ENCODE measurements around the gene ZSCAN25. TPM values are rescaled to one million over a fixed set of nuclear protein-coding genes. Genes with fewer than 3 reads are reported as not detected.
"Not testable (repeated sequence)": the region's sequence is repeated elsewhere in the genome, so short reads cannot be mapped to it uniquely, and the experiment has no call there.

ZSCAN25 gene
- total RNA-seq, 2 experiments from 2014 or later: 29.7 to 30.1 TPM

GRCh38 chr7:99652671-99653070, 35.9 kb downstream of the ZSCAN25 start:
- H3K36me3 Mint-ChIP-seq: peaks cover 42% of the 10 kb centered on the region
- no peaks in the 10 kb centered on the region for H3K27me3 Mint-ChIP-seq
- no peak for DNase-seq
- peaks cover 16% of the 10 kb centered on the region for H3K4me1 Mint-ChIP-seq
- H3K27ac Mint-ChIP-seq: no peak overlapping the region
- no peak overlapping the region for H3K4me3 Mint-ChIP-seq
- peaks cover 2% of the 10 kb centered on the region for H3K9me3 Mint-ChIP-seq

GRCh38 chr7:99653269-99653668, 36.5 kb downstream of the ZSCAN25 start:
- H3K4me1 Mint-ChIP-seq: peaks cover 12% of the 10 kb centered on the region
- H3K4me3 Mint-ChIP-seq, H3K27ac Mint-ChIP-seq, DNase-seq, H3K27me3 Mint-ChIP-seq, H3K9me3 Mint-ChIP-seq: not testable (repeated sequence)
- peaks cover 41% of the 10 kb centered on the region for H3K36me3 Mint-ChIP-seq

- no peaks in the 10 kb centered on the region for H3K27me3 Mint-ChIP-seq
- peaks cover 9% of the 10 kb centered on the region for H3K4me1 Mint-ChIP-seq
- H3K9me3 Mint-ChIP-seq: peaks cover 2% of the 10 kb centered on the region
- H3K36me3 Mint-ChIP-seq: peaks cover 43% of the 10 kb centered on the region
- no peak for DNase-seq
- H3K27ac Mint-ChIP-seq: no peak overlapping the region
- no peak overlapping the region for H3K4me3 Mint-ChIP-seq
Observed at GRCh38 chr7:99653754-99654153, 37.0 kb downstream of the ZSCAN25 start.

- H3K27me3 Mint-ChIP-seq, DNase-seq, H3K4me1 Mint-ChIP-seq, H3K4me3 Mint-ChIP-seq, H3K27ac Mint-ChIP-seq, H3K9me3 Mint-ChIP-seq: not testable (repeated sequence)
- H3K36me3 Mint-ChIP-seq: peaks cover 45% of the 10 kb centered on the region
Observed at GRCh38 chr7:99654626-99655025, 37.9 kb downstream of the ZSCAN25 start.

- peaks cover 48% of the 10 kb centered on the region for H3K36me3 Mint-ChIP-seq
Observed at GRCh38 chr7:99657879-99658278, 41.1 kb downstream of the ZSCAN25 start.

GRCh38 chr7:99665312-99666012, 48.7 kb downstream of the ZSCAN25 start:
- no peak overlapping the region for H3K4me3 Mint-ChIP-seq
- peaks cover 38% of the 10 kb centered on the region for H3K36me3 Mint-ChIP-seq
- H3K9me3 Mint-ChIP-seq: no peaks in the 10 kb centered on the region
- no peak overlapping the region for H3K27ac Mint-ChIP-seq
- H3K4me1 Mint-ChIP-seq: peaks cover 13% of the 10 kb centered on the region
- no peaks in the 10 kb centered on the region for H3K27me3 Mint-ChIP-seq
- DNase-seq: no peak

More at GRCh38 chr7:99657879-99658278, 41.1 kb downstream of the ZSCAN25 start:
- not testable (repeated sequence) for H3K27me3 Mint-ChIP-seq, H3K4me1 Mint-ChIP-seq, H3K27ac Mint-ChIP-seq, H3K9me3 Mint-ChIP-seq, H3K4me3 Mint-ChIP-seq, DNase-seq

- no peak for DNase-seq
- Mint-ChIP-seq H3K27ac (no peak overlapping the region), H3K4me1 (peaks cover 13% of the 10 kb centered on the region), H3K4me3 (no peak overlapping the region), H3K36me3 (peaks cover 36% of the 10 kb centered on the region), H3K27me3 (no peaks in the 10 kb centered on the region), H3K9me3 (no peaks in the 10 kb centered on the region)
Observed at GRCh38 chr7:99666013-99666395, 49.3 kb downstream of the ZSCAN25 start.

GRCh38 chr7:99667179-99667578, 50.4 kb downstream of the ZSCAN25 start:
- no peaks in the 10 kb centered on the region for H3K9me3 Mint-ChIP-seq
- peaks cover 13% of the 10 kb centered on the region for H3K4me1 Mint-ChIP-seq
- no peak overlapping the region for H3K4me3 Mint-ChIP-seq
- no peak for DNase-seq
- no peak overlapping the region for H3K27ac Mint-ChIP-seq
- no peaks in the 10 kb centered on the region for H3K27me3 Mint-ChIP-seq
- peaks cover 38% of the 10 kb centered on the region for H3K36me3 Mint-ChIP-seq

- Mint-ChIP-seq H3K4me1 (peaks cover 13% of the 10 kb centered on the region), H3K27me3 (no peaks in the 10 kb centered on the region), H3K4me3 (no peak overlapping the region), H3K36me3 (peaks cover 31% of the 10 kb centered on the region), H3K27ac (no peak overlapping the region), H3K9me3 (no peaks in the 10 kb centered on the region)
- DNase-seq: no peak
Observed at GRCh38 chr7:99668541-99668940, 51.8 kb downstream of the ZSCAN25 start.

- Mint-ChIP-seq H3K36me3 (peaks cover 22% of the 10 kb centered on the region), H3K4me1 (peaks cover 21% of the 10 kb centered on the region), H3K27ac (no peak overlapping the region), H3K9me3 (no peaks in the 10 kb centered on the region), H3K27me3 (no peaks in the 10 kb centered on the region), H3K4me3 (no peak overlapping the region)
- no peak for DNase-seq
Observed at GRCh38 chr7:99669782-99670181, 53.0 kb downstream of the ZSCAN25 start.

- no peak for DNase-seq
- H3K27ac Mint-ChIP-seq: no peak overlapping the region
Observed at GRCh38 chr7:99672573-99672972, 55.8 kb downstream of the ZSCAN25 start.

GRCh38 chr7:99674995-99675742, 58.4 kb downstream of the ZSCAN25 start:
- Mint-ChIP-seq H3K9me3 (no peaks in the 10 kb centered on the region), H3K4me3 (no peak overlapping the region), H3K27ac (peak overlapping the region; percentile 40), H3K36me3 (peaks cover 3% of the 10 kb centered on the region), H3K4me1 (peaks cover 20% of the 10 kb centered on the region), H3K27me3 (no peaks in the 10 kb centered on the region)
- DNase-seq: no peak

More at GRCh38 chr7:99672573-99672972, 55.8 kb downstream of the ZSCAN25 start:
- Mint-ChIP-seq H3K27me3 (no peaks in the 10 kb centered on the region), H3K36me3 (peaks cover 6% of the 10 kb centered on the region), H3K4me1 (peaks cover 20% of the 10 kb centered on the region), H3K9me3 (no peaks in the 10 kb centered on the region), H3K4me3 (no peak overlapping the region)

GRCh38 chr7:99677013-99677647, 60.4 kb downstream of the ZSCAN25 start:
- peaks cover 3% of the 10 kb centered on the region for H3K9me3 Mint-ChIP-seq
- peaks cover 20% of the 10 kb centered on the region for H3K4me1 Mint-ChIP-seq
- no peak overlapping the region for H3K27ac Mint-ChIP-seq
- peaks cover 1% of the 10 kb centered on the region for H3K36me3 Mint-ChIP-seq
- H3K27me3 Mint-ChIP-seq: no peaks in the 10 kb centered on the region
- no peak overlapping the region for H3K4me3 Mint-ChIP-seq
- DNase-seq: no peak

GRCh38 chr7:99677648-99678045, 60.9 kb downstream of the ZSCAN25 start:
- peaks cover 20% of the 10 kb centered on the region for H3K4me1 Mint-ChIP-seq
- H3K4me3 Mint-ChIP-seq: no peak overlapping the region
- H3K9me3 Mint-ChIP-seq: peaks cover 6% of the 10 kb centered on the region
- no peak overlapping the region for H3K27ac Mint-ChIP-seq
- H3K27me3 Mint-ChIP-seq: no peaks in the 10 kb centered on the region
- H3K36me3 Mint-ChIP-seq: peaks cover 2% of the 10 kb centered on the region
- DNase-seq: no peak

GRCh38 chr7:99679032-99679399, 62.3 kb downstream of the ZSCAN25 start:
- DNase-seq: no peak
- H3K4me1 Mint-ChIP-seq: peaks cover 20% of the 10 kb centered on the region
- no peaks in the 10 kb centered on the region for H3K27me3 Mint-ChIP-seq
- H3K9me3 Mint-ChIP-seq: peaks cover 6% of the 10 kb centered on the region
- peaks cover 6% of the 10 kb centered on the region for H3K36me3 Mint-ChIP-seq
- H3K27ac Mint-ChIP-seq: no peak overlapping the region
- no peak overlapping the region for H3K4me3 Mint-ChIP-seq
